MM.1S (cell line): ENCODE measurements around the gene MRPL23.

Experiments
- DNase-seq: peaks from one replicate; pipeline ENCODE4 v3.0.0-alpha.2; 2015
- H2AFZ ChIP-seq: fragments of 300-600 bp; sonication (generic); 2 replicates; pipeline ENCODE4 v1.6.0; 2016; ENCODE audit warnings: antibody characterized with exemption, low read length
- H3F3A ChIP-seq: fragments of 300-600 bp; sonication (generic); 2 replicates; pipeline ENCODE4 v1.6.1; 2016; ENCODE audit warnings: mild to moderate bottlenecking, antibody characterized with exemption, low read length, moderate library complexity, mixed read lengths; ENCODE audit not compliant: insufficient read depth
- H3K27ac ChIP-seq: fragments of 300-600 bp; sonication (generic); 2 replicates; pipeline ENCODE4 v1.5.1; 2016; ENCODE audit warnings: mild to moderate bottlenecking, low read length
- H3K27me3 ChIP-seq: fragments of 300-600 bp; sonication (generic); replicated peaks from 2 replicates; pipeline ENCODE4 v1.6.0; 2016; ENCODE audit warnings: low read length; ENCODE audit not compliant: insufficient read depth
- H3K36me3 ChIP-seq: fragments of 300-600 bp; sonication (generic); replicated peaks from 2 replicates; pipeline ENCODE4 v1.6.1; 2016; ENCODE audit warnings: mild to moderate bottlenecking, low read length, mixed read lengths; ENCODE audit not compliant: insufficient read depth
- H3K4me1 ChIP-seq: fragments of 300-600 bp; sonication (generic); 2 replicates; pipeline ENCODE4 v1.6.1; 2016; ENCODE audit warnings: low read length, mixed read lengths
- H3K4me2 ChIP-seq: fragments of 300-600 bp; sonication (generic); 2 replicates; pipeline ENCODE4 v1.6.0; 2016; ENCODE audit warnings: low read depth, low read length
- H3K4me3 ChIP-seq: fragments of 300-600 bp; sonication (generic); 2 replicates; pipeline ENCODE4 v1.5.1; 2016; ENCODE audit warnings: low read length, mixed read lengths
- H3K79me2 ChIP-seq: fragments of 300-600 bp; sonication (generic); 2 replicates; pipeline ENCODE4 v1.6.1; 2016; ENCODE audit warnings: mixed run types, low read length, mixed read lengths
- H3K9ac ChIP-seq: fragments of 300-600 bp; sonication (generic); 2 replicates; pipeline ENCODE4 v1.6.1; 2016; ENCODE audit warnings: low read length, mixed read lengths
- H3K9me2 ChIP-seq: fragments of 300-600 bp; sonication (generic); replicated peaks from 2 replicates; pipeline ENCODE4 v1.6.1; 2016; ENCODE audit warnings: mild to moderate bottlenecking, low read length, mixed read lengths; ENCODE audit not compliant: insufficient read depth
- H3K9me3 ChIP-seq: fragments of 300-600 bp; sonication (generic); replicated peaks from 2 replicates; pipeline ENCODE4 v1.6.1; 2016; ENCODE audit warnings: mild to moderate bottlenecking, low read length, mixed read lengths; ENCODE audit not compliant: insufficient read depth
- H4K20me1 ChIP-seq: fragments of 300-600 bp; sonication (generic); 2 replicates; pipeline ENCODE4 v1.6.1; 2016; ENCODE audit warnings: mild to moderate bottlenecking, low read length, moderate library complexity, mixed read lengths; ENCODE audit not compliant: insufficient read depth
- CTCF ChIP-seq: fragments of 300-600 bp; sonication (generic); IDR thresholded peaks from 2 replicates; pipeline ENCODE4 v1.5.1; 2016; ENCODE audit warnings: antibody characterized with exemption, low read length, mixed read lengths
- EZH2 ChIP-seq: fragments of 300-600 bp; sonication (generic); optimal IDR thresholded peaks from 2 replicates; pipeline ENCODE3; 2017; ENCODE audit warnings: low read depth, mild to moderate bottlenecking, antibody characterized with exemption, low read length, mixed read lengths
- EZH2phosphoT487 ChIP-seq: fragments of 300-600 bp; sonication (generic); IDR thresholded peaks from 2 replicates; pipeline ENCODE4 v1.6.1; 2018; ENCODE audit warnings: antibody characterized with exemption, low read length

The MRPL23 gene

GRCh38 chr11:1936781-1937615 is 10.1 kb upstream of the MRPL23 start:
- DNase-seq: no peak
- H3K9me2 ChIP-seq: no peaks in the 10 kb centered on the region
- no peak overlapping the region for H3K9ac ChIP-seq
- H4K20me1 ChIP-seq: no peaks in the 10 kb centered on the region
- no peaks in the 10 kb centered on the region for H3K36me3 ChIP-seq
- no peaks in the 10 kb centered on the region for H3F3A ChIP-seq
- H3K4me1 ChIP-seq: no peaks in the 10 kb centered on the region
- H3K27me3 ChIP-seq: peaks cover 89% of the 10 kb centered on the region
- H3K27ac ChIP-seq: no peak overlapping the region
- H3K79me2 ChIP-seq: no peaks in the 10 kb centered on the region
- H3K4me3 ChIP-seq: no peak overlapping the region
- H3K9me3 ChIP-seq: no peaks in the 10 kb centered on the region
- H2AFZ ChIP-seq: no peak overlapping the region
- TF ChIP-seq EZH2 (no peak), CTCF (no peak), EZH2phosphoT487 (no peak)
- H3K4me2 ChIP-seq: no peak overlapping the region

GRCh38 chr11:1937616-1938342 is 9.4 kb upstream of the MRPL23 start:
- peaks cover 86% of the 10 kb centered on the region for H3K27me3 ChIP-seq
- H3K9me3 ChIP-seq: no peaks in the 10 kb centered on the region
- H3K9me2 ChIP-seq: no peaks in the 10 kb centered on the region
- DNase-seq: no peak
- no peaks in the 10 kb centered on the region for H3K79me2 ChIP-seq
- H2AFZ ChIP-seq: no peak overlapping the region
- no peaks in the 10 kb centered on the region for H3F3A ChIP-seq
- no peaks in the 10 kb centered on the region for H3K36me3 ChIP-seq
- H3K4me1 ChIP-seq: no peaks in the 10 kb centered on the region
- H4K20me1 ChIP-seq: no peaks in the 10 kb centered on the region
- H3K4me3 ChIP-seq: no peak overlapping the region
- H3K4me2 ChIP-seq: no peak overlapping the region
- TF ChIP-seq EZH2: no peak
- no peak for TF ChIP-seq CTCF
- TF ChIP-seq EZH2phosphoT487: no peak
- no peak overlapping the region for H3K9ac ChIP-seq
- no peak overlapping the region for H3K27ac ChIP-seq

- Histone ChIP-seq H3K9me3 (no peaks in the 10 kb centered on the region), H3F3A (no peaks in the 10 kb centered on the region), H4K20me1 (no peaks in the 10 kb centered on the region), H2AFZ (no peak overlapping the region), H3K9ac (no peak overlapping the region), H3K4me3 (no peak overlapping the region), H3K79me2 (no peaks in the 10 kb centered on the region), H3K27me3 (peaks cover 84% of the 10 kb centered on the region), H3K4me1 (no peaks in the 10 kb centered on the region), H3K27ac (no peak overlapping the region), H3K36me3 (no peaks in the 10 kb centered on the region), H3K4me2 (no peak overlapping the region), H3K9me2 (no peaks in the 10 kb centered on the region)
- TF ChIP-seq EZH2 (no peak), CTCF (no peak), EZH2phosphoT487 (no peak)
- DNase-seq: no peak
Measured at GRCh38 chr11:1938343-1939005, 8.7 kb upstream of the MRPL23 start.
